ENCODE data around the gene CFAP141. TPM values are rescaled to one million over a fixed set of nuclear protein-coding genes. Genes with fewer than 3 reads are reported as not detected.

The CFAP141 gene
- total and polyA plus RNA-seq, 4 donors: not detected

DNA sequence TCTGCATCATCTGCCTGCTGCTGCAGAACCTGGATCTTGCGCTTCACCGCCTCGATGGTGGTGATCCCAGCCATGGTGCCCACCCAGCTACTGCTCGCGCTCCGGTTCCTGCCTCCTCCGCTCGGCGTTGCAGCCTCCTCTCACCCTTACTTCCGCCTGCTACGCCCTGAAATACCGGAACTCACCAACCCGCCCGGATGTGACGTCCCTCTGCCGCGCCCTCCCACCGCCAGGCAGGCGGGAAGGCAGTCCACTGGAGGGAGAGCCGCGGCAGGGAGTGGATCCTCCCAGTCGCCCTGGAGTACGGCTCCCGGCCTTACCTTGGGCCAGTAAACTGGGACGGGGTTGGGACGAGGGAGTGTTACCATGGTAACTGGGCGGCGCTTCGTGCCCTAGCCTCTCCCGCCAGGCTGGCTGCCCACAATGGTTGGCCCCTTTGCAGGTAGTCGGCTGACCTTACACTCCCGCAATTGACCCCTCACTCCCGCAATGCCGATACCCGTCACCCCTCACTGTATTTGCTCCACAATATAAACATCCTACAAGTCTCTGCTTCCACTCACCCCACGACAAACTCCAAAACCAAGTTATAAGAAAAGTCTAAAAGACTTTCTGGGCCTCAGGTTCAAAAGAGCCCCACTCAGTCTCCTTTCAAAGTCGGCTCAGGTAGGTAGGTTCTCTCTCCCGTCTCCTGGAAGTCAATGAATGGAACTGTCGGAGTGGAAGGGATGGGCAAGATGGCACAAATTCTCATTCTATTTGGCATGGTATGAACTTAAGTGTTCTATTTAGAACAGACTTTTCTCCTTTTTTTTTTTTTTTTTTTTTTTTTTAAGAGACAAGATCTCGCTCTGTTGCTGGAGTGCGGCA lies 22.9 kb downstream of the CFAP141 start (continued):
- TF ChIP-seq, protein P1, sequence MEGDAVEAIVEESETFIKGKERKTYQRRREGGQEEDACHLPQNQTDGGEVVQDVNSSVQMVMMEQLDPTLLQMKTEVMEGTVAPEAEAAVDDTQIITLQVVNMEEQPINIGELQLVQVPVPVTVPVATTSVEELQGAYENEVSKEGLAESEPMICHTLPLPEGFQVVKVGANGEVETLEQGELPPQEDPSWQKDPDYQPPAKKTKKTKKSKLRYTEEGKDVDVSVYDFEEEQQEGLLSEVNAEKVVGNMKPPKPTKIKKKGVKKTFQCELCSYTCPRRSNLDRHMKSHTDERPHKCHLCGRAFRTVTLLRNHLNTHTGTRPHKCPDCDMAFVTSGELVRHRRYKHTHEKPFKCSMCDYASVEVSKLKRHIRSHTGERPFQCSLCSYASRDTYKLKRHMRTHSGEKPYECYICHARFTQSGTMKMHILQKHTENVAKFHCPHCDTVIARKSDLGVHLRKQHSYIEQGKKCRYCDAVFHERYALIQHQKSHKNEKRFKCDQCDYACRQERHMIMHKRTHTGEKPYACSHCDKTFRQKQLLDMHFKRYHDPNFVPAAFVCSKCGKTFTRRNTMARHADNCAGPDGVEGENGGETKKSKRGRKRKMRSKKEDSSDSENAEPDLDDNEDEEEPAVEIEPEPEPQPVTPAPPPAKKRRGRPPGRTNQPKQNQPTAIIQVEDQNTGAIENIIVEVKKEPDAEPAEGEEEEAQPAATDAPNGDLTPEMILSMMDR (IDR thresholded peaks at IDR 0.05; ENCODE audit: low read depth, low read length, missing input control): peak; percentile 4
- peak in 1 of 2 donors; percentile 40 for TF ChIP-seq HNF4A (conservative IDR thresholded peaks at IDR 0.05)
- TF ChIP-seq TAF1 (conservative IDR thresholded peaks at IDR 0.05): peak; percentile 84
- TF ChIP-seq FOXA2 (IDR thresholded peaks at IDR 0.05): no peak
- TF ChIP-seq, protein P2, sequence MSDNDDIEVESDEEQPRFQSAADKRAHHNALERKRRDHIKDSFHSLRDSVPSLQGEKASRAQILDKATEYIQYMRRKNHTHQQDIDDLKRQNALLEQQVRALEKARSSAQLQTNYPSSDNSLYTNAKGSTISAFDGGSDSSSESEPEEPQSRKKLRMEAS (IDR thresholded peaks at IDR 0.05): peak; percentile 72

GRCh38 chr1:154182344-154183045 lies 23.6 kb downstream of the CFAP141 start:
- Histone ChIP-seq H3K27me3 (ENCODE audit: control insufficient read depth in 4 of 4, insufficient read depth in 4 of 4, low read length in 3 of 4) (no peaks in the 10 kb centered on the region), H3K4me1 (ENCODE audit: control insufficient read depth in 4 of 4, insufficient read depth in 4 of 4, low read length in 3 of 4) (peaks cover 14 to 46% (median 40%) of the 10 kb centered on the region in 4 donors), H3K4me3 (ENCODE audit: low read depth in 1 of 3, low read length in 3 of 3) (peak overlapping the region; percentile 71 to 91 (median 72)), H3K9me3 (ENCODE audit: control insufficient read depth in 4 of 4, low read length in 3 of 4) (no peaks in the 10 kb centered on the region), H3K27ac (ENCODE audit: low read depth in 1 of 2, low read length in 2 of 2) (peak overlapping the region; percentile 76 to 77), H3K9ac (ENCODE audit: low read depth in 1 of 2, low read length in 2 of 2) (peak overlapping the region; percentile 48 to 61), H3K36me3 (ENCODE audit: control insufficient read depth in 4 of 4, insufficient read depth in 3 of 4, low read depth in 1 of 4, low read length in 3 of 4) (no peaks in the 10 kb centered on the region)
- TF ChIP-seq NR2F2 (IDR thresholded peaks at IDR 0.05) (no peak), TAF1 (conservative IDR thresholded peaks at IDR 0.05) (no peak), ATF3 (IDR thresholded peaks at IDR 0.05) (no peak), SP1 (IDR thresholded peaks at IDR 0.05) (no peak), RAD21 (IDR thresholded peaks at IDR 0.05) (no peak)
- DNase-seq (ENCODE audit: low spot score): peak; percentile 65
- WGBS: under 1% methylated on average over 35 of the region's 35 CpGs

DNA sequence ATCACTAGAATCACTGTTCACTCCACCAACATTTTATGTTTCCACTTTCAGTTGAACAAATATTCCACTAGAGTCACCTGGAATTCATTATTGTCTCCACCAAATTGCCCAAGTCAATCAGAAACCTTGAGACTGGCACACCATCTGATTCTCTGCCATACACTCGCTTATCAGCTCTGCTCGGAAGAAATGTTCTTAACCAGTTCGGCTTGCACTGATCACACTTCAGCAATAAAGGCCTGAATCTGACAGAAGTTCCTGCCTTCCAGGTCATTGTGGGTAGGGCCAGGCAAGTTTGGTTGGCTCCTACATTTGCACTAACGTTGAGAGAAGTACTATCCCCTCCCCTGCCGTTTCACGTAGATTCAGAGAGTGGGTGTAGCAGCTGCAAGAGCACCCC lies 24.2 kb downstream of the CFAP141 start:
- Histone ChIP-seq H3K4me1 (ENCODE audit: control insufficient read depth in 4 of 4, insufficient read depth in 4 of 4, low read length in 3 of 4) (peaks cover 14 to 48% (median 43%) of the 10 kb centered on the region in 4 donors), H3K9me3 (ENCODE audit: control insufficient read depth in 4 of 4, low read length in 3 of 4) (no peaks in the 10 kb centered on the region), H3K27ac (ENCODE audit: low read depth in 1 of 2, low read length in 2 of 2) (peak overlapping the region; percentile 76 to 77), H3K4me3 (ENCODE audit: low read depth in 1 of 3, low read length in 3 of 3) (peak overlapping the region; percentile 71 to 91 (median 72)), H3K36me3 (ENCODE audit: control insufficient read depth in 4 of 4, insufficient read depth in 3 of 4, low read depth in 1 of 4, low read length in 3 of 4) (no peaks in the 10 kb centered on the region), H3K27me3 (ENCODE audit: control insufficient read depth in 4 of 4, insufficient read depth in 4 of 4, low read length in 3 of 4) (no peaks in the 10 kb centered on the region), H3K9ac (ENCODE audit: low read depth in 1 of 2, low read length in 2 of 2) (peak overlapping the region in 1 of 2 donors; percentile 61)
- no peak for DNase-seq (ENCODE audit: low spot score)
- no peak for TF ChIP-seq HNF4G (IDR thresholded peaks at IDR 0.05)
- TF ChIP-seq, protein P1 (IDR thresholded peaks at IDR 0.05; ENCODE audit: low read depth, low read length, missing input control): no peak
- TF ChIP-seq, protein P2 (IDR thresholded peaks at IDR 0.05): no peak
- no peak for TF ChIP-seq SP1 (IDR thresholded peaks at IDR 0.05)
- TF ChIP-seq RAD21 (IDR thresholded peaks at IDR 0.05): no peak
- TF ChIP-seq NR2F2 (IDR thresholded peaks at IDR 0.05): no peak
- under 1% methylated on average over 6 of the region's 6 CpGs for WGBS
